SK-N-SH treated with all-trans-retinoic acid at 6 μM for 48 hours (cell line): ENCODE results near the gene ACCS.
A peak's percentile ranks its signal among the peaks of the same experiment; 100 is the strongest.

Experiments
- ATAC-seq: fragments of 200-7000 bp; cut with Tn5 transposase; 3 replicates; pipeline ENCODE4 v1.9.1; 2020; ENCODE audit warnings: mild to moderate bottlenecking, moderate library complexity
- BACH2 ChIP-seq: fragments of 250-450 bp; sonication (Bioruptor Pico); IDR thresholded peaks from 2 replicates; pipeline ENCODE4 v1.9.0; 2021; ENCODE audit warnings: mild to moderate bottlenecking, borderline replicate concordance
- CSDC2 ChIP-seq: fragments of 250-450 bp; sonication (Bioruptor Pico); IDR thresholded peaks from 2 replicates; pipeline ENCODE4 v1.5.0; 2020; ENCODE audit warnings: mild to moderate bottlenecking, moderate library complexity
- CSRNP3 ChIP-seq: fragments of 250-450 bp; sonication (Bioruptor Pico); IDR thresholded peaks from 2 replicates; pipeline ENCODE4 v1.5.1; 2021; ENCODE audit warnings: mild to moderate bottlenecking, moderate library complexity
- ESRRG ChIP-seq: fragments of 250-450 bp; sonication (Bioruptor Pico); IDR thresholded peaks from 2 replicates; pipeline ENCODE4 v1.6.1; 2021; ENCODE audit warnings: mild to moderate bottlenecking
- ISL1 ChIP-seq: fragments of 250-450 bp; sonication (Bioruptor Pico); IDR thresholded peaks from 2 replicates; pipeline ENCODE4 v2.1.2; 2022; ENCODE audit warnings: mild to moderate bottlenecking, moderate library complexity
- OSR1 ChIP-seq: fragments of 250-450 bp; sonication (Bioruptor Pico); IDR thresholded peaks from 2 replicates; pipeline ENCODE4 v1.8.0; 2022; ENCODE audit warnings: moderate library complexity, mild to moderate bottlenecking, inconsistent platforms
- PATZ1 ChIP-seq: fragments of 250-450 bp; sonication (Bioruptor Pico); IDR thresholded peaks from 2 replicates; pipeline ENCODE4 v1.8.0; 2020; ENCODE audit warnings: mild to moderate bottlenecking, moderate library complexity, borderline replicate concordance
- RARB ChIP-seq: fragments of 250-450 bp; sonication (Bioruptor Pico); IDR thresholded peaks from 2 replicates; pipeline ENCODE4 v1.8.0; 2021; ENCODE audit warnings: mild to moderate bottlenecking, moderate library complexity
- SNAI2 ChIP-seq: fragments of 250-450 bp; sonication (Bioruptor Pico); IDR thresholded peaks from 2 replicates; pipeline ENCODE4 v1.5.0; 2020; ENCODE audit warnings: mild to moderate bottlenecking, moderate library complexity
- TCF4 ChIP-seq: fragments of 250-450 bp; sonication (Bioruptor Pico); IDR thresholded peaks from 2 replicates; pipeline ENCODE4 v1.8.0; 2021; ENCODE audit warnings: mild to moderate bottlenecking, moderate library complexity, borderline replicate concordance
- TOX ChIP-seq: fragments of 250-450 bp; sonication (Bioruptor Pico); IDR thresholded peaks from 2 replicates; pipeline ENCODE4 v1.8.0; 2021; ENCODE audit warnings: mild to moderate bottlenecking, moderate library complexity, borderline replicate concordance
- TSHZ2 ChIP-seq: fragments of 250-450 bp; sonication (Bioruptor Pico); IDR thresholded peaks from 2 replicates; pipeline ENCODE4 v1.5.0; 2020; ENCODE audit warnings: mild to moderate bottlenecking, moderate library complexity
- ZC3H10 ChIP-seq: fragments of 250-450 bp; sonication (Bioruptor Pico); IDR thresholded peaks from 2 replicates; pipeline ENCODE4 v1.5.1; 2021; ENCODE audit warnings: mild to moderate bottlenecking, moderate library complexity
- ZFP3 ChIP-seq: fragments of 250-450 bp; sonication (Bioruptor Pico); IDR thresholded peaks from 2 replicates; pipeline ENCODE4 v1.5.0; 2020; ENCODE audit warnings: mild to moderate bottlenecking, moderate library complexity
- ZFP30 ChIP-seq: fragments of 450-650 bp; formaldehyde crosslinking; IDR thresholded peaks from 2 replicates; pipeline ENCODE4 v1.5.0; 2022; ENCODE audit warnings: mild to moderate bottlenecking, moderate library complexity
- ZNF565 ChIP-seq: fragments of 450-650 bp; formaldehyde crosslinking; conservative IDR thresholded peaks from 2 replicates; pipeline ENCODE4 v1.5.0; 2020; ENCODE audit warnings: low read depth, mild to moderate bottlenecking, moderate library complexity
- ZNF70 ChIP-seq: fragments of 450-650 bp; formaldehyde crosslinking; IDR thresholded peaks from 2 replicates; pipeline ENCODE4 v1.5.0; 2020; ENCODE audit warnings: mild to moderate bottlenecking, moderate library complexity
- ZNF8 ChIP-seq: fragments of 450-650 bp; formaldehyde crosslinking; IDR thresholded peaks from 2 replicates; pipeline ENCODE4 v1.5.0; 2020; ENCODE audit warnings: mild to moderate bottlenecking, moderate library complexity

ACCS gene

GRCh38 chr11:44126304-44126703 is 60.2 kb downstream of the ACCS start (continued):
- TF ChIP-seq PATZ1 (no peak), ZFP30 (no peak), ZNF565 (CRISPR knock-in tag) (no peak)

DNA sequence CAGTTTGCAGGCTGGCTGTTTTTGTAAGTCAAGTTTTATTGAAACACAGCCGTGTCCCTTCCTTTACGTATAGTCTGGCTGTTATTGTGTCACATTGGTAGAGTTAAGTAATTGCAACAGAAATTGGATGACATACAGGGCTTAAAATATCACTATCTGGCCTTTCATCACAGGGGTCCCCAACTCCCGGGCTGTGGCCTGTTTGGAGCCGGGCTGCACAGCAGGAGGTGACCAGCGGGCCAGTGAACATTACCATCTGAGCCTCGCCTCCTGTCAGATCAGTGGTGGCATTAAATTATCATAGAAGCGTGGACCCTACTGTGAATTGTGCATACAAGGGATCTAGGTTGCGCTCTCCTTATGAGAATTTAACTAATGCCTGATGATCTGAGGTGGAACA is 61.1 kb downstream of the ACCS start:
- TF ChIP-seq BACH2 (CRISPR knock-in tag) (no peak), TCF4 (CRISPR knock-in tag) (no peak), ZC3H10 (CRISPR knock-in tag) (no peak), TSHZ2 (CRISPR knock-in tag) (no peak), SNAI2 (CRISPR knock-in tag) (no peak)

GRCh38 chr11:44128729-44129128 is 62.7 kb downstream of the ACCS start:
- no peak for TF ChIP-seq ZNF8 (CRISPR knock-in tag)
- no peak for TF ChIP-seq ZNF70 (CRISPR knock-in tag)
- no peak for TF ChIP-seq ZNF565 (CRISPR knock-in tag)
- no peak for TF ChIP-seq TOX (CRISPR knock-in tag)
- TF ChIP-seq CSRNP3 (CRISPR knock-in tag) = no peak
- TF ChIP-seq RARB (CRISPR knock-in tag) = no peak
- TF ChIP-seq ZC3H10 (CRISPR knock-in tag) = no peak
- TF ChIP-seq ZFP3 (CRISPR knock-in tag) = no peak
- no peak for ATAC-seq

More for the DNA sequence above, 61.1 kb downstream of the ACCS start:
- ATAC-seq = no peak

GRCh38 chr11:44130751-44131150 is 64.7 kb downstream of the ACCS start:
- TF ChIP-seq BACH2 (CRISPR knock-in tag) (no peak), TSHZ2 (CRISPR knock-in tag) (no peak), ESRRG (CRISPR knock-in tag) (no peak), ISL1 (CRISPR knock-in tag) (no peak), ZC3H10 (CRISPR knock-in tag) (no peak), ZFP30 (no peak), ZFP3 (CRISPR knock-in tag) (no peak)
- TF ChIP-seq, all 23 proteins: peak for 0
- no peak for ATAC-seq

GRCh38 chr11:44133335-44133946 is 67.4 kb downstream of the ACCS start:
- peak; percentile 82 for ATAC-seq
- TF ChIP-seq OSR1 = no peak
- TF ChIP-seq PATZ1 = no peak
- TF ChIP-seq TSHZ2 (CRISPR knock-in tag) = no peak
- TF ChIP-seq CSDC2 (CRISPR knock-in tag) = no peak
- TF ChIP-seq BACH2 (CRISPR knock-in tag) = no peak
- no peak for TF ChIP-seq ZNF565 (CRISPR knock-in tag)
